ENCODE data around the gene DHX29. TPM values are rescaled to one million over a fixed set of nuclear protein-coding genes. Genes with fewer than 3 reads are reported as not detected.

DHX29 gene
- total RNA-seq, 1 experiment from 2014 or later: 30.3 TPM

GRCh38 chr5:55320571-55320970, 13.1 kb upstream of the DHX29 start:
- Histone ChIP-seq H2BK5ac (ENCODE audit: insufficient read length, low read length) (no peak overlapping the region), H4K8ac (replicated peaks; ENCODE audit: insufficient read length, low read depth, low read length) (no peak overlapping the region), H4K91ac (ENCODE audit: insufficient read length, low read depth, low read length) (no peak overlapping the region), H3K4me1 (ENCODE audit: insufficient read depth, low read length) (no peaks in the 10 kb centered on the region), H3K23ac (ENCODE audit: insufficient read length, low read depth, low read length) (no peak overlapping the region), H2BK20ac (ENCODE audit: low read depth, low read length, poor library complexity, severe bottlenecking) (no peak overlapping the region), H2AFZ (ENCODE audit: low read length) (no peak overlapping the region), H3K9me3 (ENCODE audit: control insufficient read depth, low read depth, low read length) (no peaks in the 10 kb centered on the region), H3K14ac (ENCODE audit: insufficient read depth, low read length) (no peak overlapping the region), H3K9ac (ENCODE audit: extremely low read depth, insufficient read length, low read length) (no peak overlapping the region), H3K23me2 (ENCODE audit: insufficient read length, low read depth, low read length, poor library complexity, severe bottlenecking) (no peaks in the 10 kb centered on the region), H3K4ac (ENCODE audit: low read depth, low read length) (no peak overlapping the region), H4K20me1 (ENCODE audit: control insufficient read depth, insufficient read depth, insufficient read length) (no peaks in the 10 kb centered on the region), H3K27me3 (ENCODE audit: insufficient read depth, low read length) (no peaks in the 10 kb centered on the region), H3K27ac (ENCODE audit: insufficient read length, low read depth, low read length) (no peak overlapping the region), H3K4me2 (ENCODE audit: insufficient read depth, insufficient read length, low read length) (no peak overlapping the region), H3K79me1 (ENCODE audit: insufficient read depth, low read depth, low read length, poor library complexity, severe bottlenecking) (no peaks in the 10 kb centered on the region), H3K56ac (ENCODE audit: insufficient read length, low read depth, low read length) (no peak overlapping the region), H4K5ac (ENCODE audit: insufficient read length, low read depth, low read length) (no peak overlapping the region), H2BK120ac (ENCODE audit: low read depth, low read length, poor library complexity, severe bottlenecking) (no peak overlapping the region), H3T11ph (ENCODE audit: low read length) (no peak overlapping the region), H2BK12ac (ENCODE audit: insufficient read length, low read depth, low read length) (no peak overlapping the region), H2AK5ac (ENCODE audit: insufficient read length, low read length) (no peak overlapping the region), H3K79me2 (ENCODE audit: insufficient read depth, low read length) (peaks cover 12% of the 10 kb centered on the region; the same call in 1 of the 2 replicates), H2BK15ac (ENCODE audit: low read depth, low read length) (no peak overlapping the region), H3K18ac (ENCODE audit: insufficient read length, low read depth, low read length) (no peak overlapping the region)
- H3K27me3 Mint-ChIP-seq (ENCODE audit: low read depth): no peaks in the 10 kb centered on the region
- H3K9me3 Mint-ChIP-seq: peaks cover 0 to 4% of the 10 kb centered on the region in 2 experiments; a peak in 1 of 5 replicates
- H3K36me3 Mint-ChIP-seq (ENCODE audit: insufficient read depth in 1 of 3, low read depth in 3 of 3): peaks cover 25 to 41% (median 37%) of the 10 kb centered on the region in 3 experiments
- no peaks in the 10 kb centered on the region for H3K4me1 Mint-ChIP-seq
- no peak for DNase-seq
- WGBS (ENCODE audit: extremely low coverage, insufficient read length, low lambda C conversion rate): no CpG with 5 or more reads among the region's 4 CpGs
- no peak overlapping the region for H3K4me3 Mint-ChIP-seq
- TF ChIP-seq, protein P1, sequence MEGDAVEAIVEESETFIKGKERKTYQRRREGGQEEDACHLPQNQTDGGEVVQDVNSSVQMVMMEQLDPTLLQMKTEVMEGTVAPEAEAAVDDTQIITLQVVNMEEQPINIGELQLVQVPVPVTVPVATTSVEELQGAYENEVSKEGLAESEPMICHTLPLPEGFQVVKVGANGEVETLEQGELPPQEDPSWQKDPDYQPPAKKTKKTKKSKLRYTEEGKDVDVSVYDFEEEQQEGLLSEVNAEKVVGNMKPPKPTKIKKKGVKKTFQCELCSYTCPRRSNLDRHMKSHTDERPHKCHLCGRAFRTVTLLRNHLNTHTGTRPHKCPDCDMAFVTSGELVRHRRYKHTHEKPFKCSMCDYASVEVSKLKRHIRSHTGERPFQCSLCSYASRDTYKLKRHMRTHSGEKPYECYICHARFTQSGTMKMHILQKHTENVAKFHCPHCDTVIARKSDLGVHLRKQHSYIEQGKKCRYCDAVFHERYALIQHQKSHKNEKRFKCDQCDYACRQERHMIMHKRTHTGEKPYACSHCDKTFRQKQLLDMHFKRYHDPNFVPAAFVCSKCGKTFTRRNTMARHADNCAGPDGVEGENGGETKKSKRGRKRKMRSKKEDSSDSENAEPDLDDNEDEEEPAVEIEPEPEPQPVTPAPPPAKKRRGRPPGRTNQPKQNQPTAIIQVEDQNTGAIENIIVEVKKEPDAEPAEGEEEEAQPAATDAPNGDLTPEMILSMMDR (conservative IDR thresholded peaks at IDR 0.05): no peak
- H3K27ac Mint-ChIP-seq: no peak overlapping the region

All from H9 (cell line).